Caco-2 (cell line): ENCODE data around the gene TSHR. TPM values are rescaled to one million over a fixed set of nuclear protein-coding genes. Genes with fewer than 3 reads are reported as not detected.

Experiments used
- BruUV-seq: library from RNA; stranded (reverse); fragments of 400-500 nt; replicated peaks from 2 replicates; lab custom pipeline; 2021; lab: Mats Ljungman, UMichigan
- CTCF ChIA-PET: fragments of 300-600 bp; sonication (Branson Sonifier 250); formaldehyde crosslinking; loops from one replicate; lab custom pipeline; 2022; ENCODE audit warnings: antibody characterized with exemption; lab: Charles Lee
- POLR2A ChIA-PET: fragments of 300-600 bp; sonication (Branson Sonifier 250); formaldehyde crosslinking; loops from one replicate; lab custom pipeline; 2022; ENCODE audit warnings: antibody characterized with exemption; lab: Charles Lee
- DNase-seq, 2 experiments: peaks; one replicate each; pipeline versions ENCODE4 v3.0.0 to v3.0.0-alpha.2; 2020 to 2022
- H3K27me3 ChIP-seq: replicated peaks from 2 replicates; pipeline ENCODE4 v1.6.0; 2011; ENCODE audit warnings: low read length; ENCODE audit not compliant: control insufficient read depth, insufficient read depth
- H3K36me3 ChIP-seq: 2 replicates; pipeline ENCODE4 v1.5.1; 2011; ENCODE audit warnings: low read length; ENCODE audit not compliant: control insufficient read depth, insufficient read depth
- H3K4me1 ChIP-seq: fragments of 250-450 bp; sonication (Bioruptor Pico); 2 replicates; pipeline ENCODE4 v1.5.1; 2020; ENCODE audit warnings: mild to moderate bottlenecking
- H3K4me3 ChIP-seq: 2 replicates; pipeline ENCODE4 v1.5.1; 2011; ENCODE audit warnings: low read depth, mild to moderate bottlenecking, control low read depth, low read length
- H3K9me3 ChIP-seq: fragments of 250-450 bp; sonication (Bioruptor Pico); 2 replicates; pipeline ENCODE4 v1.5.1; 2020; ENCODE audit warnings: mild to moderate bottlenecking, moderate library complexity
- H3K27ac Mint-ChIP-seq: one replicate; pipeline ENCODE4 v1.8.0; 2022; ENCODE audit warnings: mixed read lengths; ENCODE audit not compliant: unreplicated experiment
- H3K27me3 Mint-ChIP-seq: one replicate; pipeline ENCODE4 v1.8.0; 2022; ENCODE audit warnings: mixed read lengths; ENCODE audit not compliant: insufficient read depth, unreplicated experiment
- H3K36me3 Mint-ChIP-seq: one replicate; pipeline ENCODE4 v1.8.0; 2022; ENCODE audit warnings: mild to moderate bottlenecking, mixed read lengths; ENCODE audit not compliant: insufficient read depth, unreplicated experiment
- H3K4me1 Mint-ChIP-seq: one replicate; pipeline ENCODE4 v1.8.0; 2022; ENCODE audit warnings: low read depth, mixed read lengths; ENCODE audit not compliant: unreplicated experiment
- H3K4me3 Mint-ChIP-seq: one replicate; pipeline ENCODE4 v1.8.0; 2022; ENCODE audit warnings: mild to moderate bottlenecking, moderate library complexity, mixed read lengths; ENCODE audit not compliant: unreplicated experiment
- H3K9me3 Mint-ChIP-seq: one replicate; pipeline ENCODE4 v1.8.0; 2022; ENCODE audit warnings: mixed read lengths; ENCODE audit not compliant: unreplicated experiment
- CTCF ChIP-seq, 2 experiments: fragments of 200-600 bp in 1 of 2; IDR thresholded peaks; 1 replicate in 1 of 2; 2 replicates in 1 of 2; pipeline versions ENCODE4 v1.5.1 to v1.8.0; 2011 to 2022; ENCODE audit warnings: antibody characterized with exemption in 1 of 2, control low read depth in 1 of 2, inconsistent platforms in 1 of 2, low read depth in 1 of 2, low read length in 1 of 2, mild to moderate bottlenecking in 1 of 2, moderate library complexity in 1 of 2; ENCODE audit not compliant: insufficient read depth in 1 of 2, severe bottlenecking in 1 of 2, unreplicated experiment in 1 of 2
- intact Hi-C: fragments of 100-400 bp; cut with micrococcal nuclease; formaldehyde crosslinking; loops from one replicate; pipeline ENCODE4 v1.10.0; 2022; ENCODE audit not compliant: unreplicated experiment
- total RNA-seq: library from RNA; stranded (reverse); gene quantifications from 2 replicates; pipeline ENCODE4 v1.2.3, GENCODE V29; 2022

Gene TSHR
- total RNA-seq, 1 experiment from 2014 or later = not detected

GRCh38 chr14:80959496-80959895, 4.1 kb downstream of the TSHR start:
- ChIA-PET POLR2A (no interaction called here), CTCF (no interaction called here)
- no TSS peak for BruUV-seq
- H3K4me1 ChIP-seq = 0 out of 2 replicates have a peak, but pooled peaks cover 4% of the 10 kb centered on the region
- H3K27me3 ChIP-seq = peaks cover 4% of the 10 kb centered on the region
- no peaks in the 10 kb centered on the region for H3K9me3 Mint-ChIP-seq
- no peak for DNase-seq
- H3K4me3 Mint-ChIP-seq = no peak overlapping the region
- no peaks in the 10 kb centered on the region for H3K4me1 Mint-ChIP-seq
- H3K9me3 ChIP-seq = no peaks in the 10 kb centered on the region
- no peak overlapping the region for H3K4me3 ChIP-seq
- H3K27me3 Mint-ChIP-seq = peaks cover 19% of the 10 kb centered on the region
- H3K36me3 ChIP-seq = no peaks in the 10 kb centered on the region
- TF ChIP-seq CTCF (IDR thresholded peaks at IDR 0.05; ENCODE audit: insufficient read depth in 1 of 2, low read depth in 1 of 2, low read length in 1 of 2, severe bottlenecking in 1 of 2, unreplicated experiment in 1 of 2) = no peak
- H3K36me3 Mint-ChIP-seq = peaks cover 5% of the 10 kb centered on the region
- intact Hi-C loops = loop anchor here (10.0 kb wide), 1 partner anchor 505 kb away; no protein-coding TSS in a partner anchor
- no peak overlapping the region for H3K27ac Mint-ChIP-seq

- TF ChIP-seq CTCF (IDR thresholded peaks at IDR 0.05; ENCODE audit: insufficient read depth in 1 of 2, low read depth in 1 of 2, low read length in 1 of 2, severe bottlenecking in 1 of 2, unreplicated experiment in 1 of 2) = no peak
- Histone ChIP-seq H3K27me3 (no peaks in the 10 kb centered on the region; the same call in 1 of the 2 replicates), H3K4me1 (no peaks in the 10 kb centered on the region), H3K36me3 (no peaks in the 10 kb centered on the region), H3K9me3 (no peaks in the 10 kb centered on the region), H3K4me3 (no peak overlapping the region)
- H3K36me3 Mint-ChIP-seq = no peaks in the 10 kb centered on the region
- intact Hi-C loops = no loop called here
- no peak overlapping the region for H3K27ac Mint-ChIP-seq
- H3K9me3 Mint-ChIP-seq = no peaks in the 10 kb centered on the region
- H3K4me1 Mint-ChIP-seq = no peaks in the 10 kb centered on the region
- peaks cover 4% of the 10 kb centered on the region for H3K27me3 Mint-ChIP-seq
- no peak for DNase-seq
- H3K4me3 Mint-ChIP-seq = no peak overlapping the region
- BruUV-seq = no TSS peak
- CTCF ChIA-PET = no interaction called here
- POLR2A ChIA-PET = no interaction called here
These were observed 9.6 kb downstream of the TSHR start for GRCh38 chr14:80965037-80965436.

GRCh38 chr14:80973931-80974641, 18.7 kb downstream of the TSHR start:
- no TSS peak for BruUV-seq
- CTCF ChIA-PET = interaction anchor here (1.2 to 1.3 kb wide), 2 partner anchors 13 kb away, joined by 4 to 5 read pairs; no protein-coding TSS in a partner anchor

More at GRCh38 chr14:80973931-80974641, 18.7 kb downstream of the TSHR start:
- H3K36me3 Mint-ChIP-seq = no peaks in the 10 kb centered on the region
- no peaks in the 10 kb centered on the region for H3K36me3 ChIP-seq
- no peak overlapping the region for H3K4me3 ChIP-seq
- H3K9me3 ChIP-seq = no peaks in the 10 kb centered on the region
- no peak overlapping the region for H3K4me3 Mint-ChIP-seq
- no peaks in the 10 kb centered on the region for H3K9me3 Mint-ChIP-seq
- no peaks in the 10 kb centered on the region for H3K4me1 ChIP-seq
- no peaks in the 10 kb centered on the region for H3K27me3 ChIP-seq
- intact Hi-C loops = no loop called here
- POLR2A ChIA-PET = no interaction called here
- no peak for DNase-seq
- peaks cover 16% of the 10 kb centered on the region for H3K4me1 Mint-ChIP-seq
- TF ChIP-seq CTCF (IDR thresholded peaks at IDR 0.05; ENCODE audit: insufficient read depth in 1 of 2, low read depth in 1 of 2, low read length in 1 of 2, severe bottlenecking in 1 of 2, unreplicated experiment in 1 of 2) = no peak
- H3K27ac Mint-ChIP-seq = no peak overlapping the region
- H3K27me3 Mint-ChIP-seq = no peaks in the 10 kb centered on the region
